Neural cell (in vitro differentiated cells): ENCODE data around the gene ATP9B. TPM values are rescaled to one million over a fixed set of nuclear protein-coding genes. Genes with fewer than 3 reads are reported as not detected.

Experiments used
- H2AFZ ChIP-seq: fragments of 200-600, 300-800 bp; sonication (generic), shearing (Covaris generic); 2 replicates; pipeline ENCODE4 v1.6.0; 2014; ENCODE audit warnings: low read depth, mild to moderate bottlenecking, antibody characterized with exemption, low read length, moderate library complexity
- H3F3A ChIP-seq: fragments of 200-600 bp; shearing (Covaris generic); 2 replicates; pipeline ENCODE4 v1.6.1; 2016; ENCODE audit warnings: mild to moderate bottlenecking, moderate library complexity, mixed read lengths, antibody characterized with exemption, low read length; ENCODE audit not compliant: insufficient read depth, poor library complexity, severe bottlenecking
- H3K27ac ChIP-seq: fragments of 200-600, 300-800 bp; sonication (generic), shearing (Covaris generic); 2 replicates; pipeline ENCODE4 v1.5.1; 2014; ENCODE audit warnings: mild to moderate bottlenecking, low read length, moderate library complexity
- H3K27me3 ChIP-seq: fragments of 300-800, 200-600 bp; sonication (generic), shearing (Covaris generic); 2 replicates; pipeline ENCODE4 v1.6.0; 2014; ENCODE audit warnings: mild to moderate bottlenecking, low read depth, low read length, moderate library complexity; ENCODE audit not compliant: insufficient read depth
- H3K36me3 ChIP-seq: fragments of 300-800, 200-600 bp; sonication (generic), shearing (Covaris generic); 2 replicates; pipeline ENCODE4 v1.5.1; 2014; ENCODE audit warnings: mild to moderate bottlenecking, antibody characterized with exemption, low read length, moderate library complexity; ENCODE audit not compliant: insufficient read depth
- H3K4me2 ChIP-seq: fragments of 300-800, 200-600 bp; sonication (generic), shearing (Covaris generic); 2 replicates; pipeline ENCODE4 v1.6.0; 2014; ENCODE audit warnings: mild to moderate bottlenecking, low read length
- H3K4me3 ChIP-seq: fragments of 300-800, 200-600 bp; sonication (generic), shearing (Covaris generic); 2 replicates; pipeline ENCODE4 v1.5.1; 2014; ENCODE audit warnings: mild to moderate bottlenecking, low read length, moderate library complexity
- H3K79me2 ChIP-seq: fragments of 200-600 bp; shearing (Covaris generic); replicated peaks from 2 replicates; pipeline ENCODE4 v1.6.0; 2014; ENCODE audit warnings: mild to moderate bottlenecking, low read length, moderate library complexity; ENCODE audit not compliant: insufficient read depth
- H3K9ac ChIP-seq: fragments of 300-800, 200-600 bp; sonication (generic), shearing (Covaris generic); 2 replicates; pipeline ENCODE4 v1.6.1; 2016; ENCODE audit warnings: mild to moderate bottlenecking, low read length, mixed read lengths
- H3K9me2 ChIP-seq: fragments of 200-600 bp; shearing (Covaris generic); 2 replicates; pipeline ENCODE4 v1.6.1; 2016; ENCODE audit warnings: mild to moderate bottlenecking, low read length, mixed read lengths; ENCODE audit not compliant: insufficient read depth
- H3K9me3 ChIP-seq: fragments of 200-600, 300-800 bp; sonication (generic), shearing (Covaris generic); 2 replicates; pipeline ENCODE4 v1.6.1; 2016; ENCODE audit warnings: mild to moderate bottlenecking, mixed run types, low read length, moderate library complexity, mixed read lengths
- H4K20me1 ChIP-seq: fragments of 200-600 bp; shearing (Covaris generic); 2 replicates; pipeline ENCODE4 v1.6.1; 2016; ENCODE audit warnings: mild to moderate bottlenecking, mixed run types; ENCODE audit not compliant: insufficient read depth
- CTCF ChIP-seq: fragments of 450-650 bp; IDR thresholded peaks from 2 replicates; pipeline ENCODE4 v1.5.1; 2014; ENCODE audit warnings: antibody characterized with exemption, mild to moderate bottlenecking, moderate library complexity; ENCODE audit not compliant: poor library complexity, severe bottlenecking
- EP300 ChIP-seq: fragments of 450-650 bp; conservative IDR thresholded peaks from 2 replicates; pipeline ENCODE4 v1.6.1; 2014; ENCODE audit warnings: antibody characterized with exemption, mild to moderate bottlenecking, moderate library complexity; ENCODE audit not compliant: poor library complexity, severe bottlenecking
- EZH2 ChIP-seq: fragments of 200-600, 300-800 bp; shearing (Covaris generic), sonication (generic); IDR thresholded peaks from 2 replicates; pipeline ENCODE4 v1.6.1; 2014; ENCODE audit warnings: antibody characterized with exemption, low read length, borderline replicate concordance, mild to moderate bottlenecking; ENCODE audit not compliant: insufficient read depth, poor library complexity, severe bottlenecking
- MXI1 ChIP-seq: fragments of 450-650 bp; conservative IDR thresholded peaks from 2 replicates; pipeline ENCODE4 v1.6.1; 2014; ENCODE audit warnings: antibody characterized with exemption, mild to moderate bottlenecking; ENCODE audit not compliant: poor library complexity, severe bottlenecking
- POLR2AphosphoS5 ChIP-seq: IDR thresholded peaks from 2 replicates; pipeline ENCODE4 v1.6.1; 2012
- RAD21 ChIP-seq: fragments of 450-650 bp; conservative IDR thresholded peaks from 2 replicates; pipeline ENCODE4 v1.6.1; 2014; ENCODE audit warnings: antibody characterized with exemption, mild to moderate bottlenecking, moderate library complexity
- REST ChIP-seq: IDR thresholded peaks from 2 replicates; pipeline ENCODE4 v1.6.1; 2012; ENCODE audit warnings: borderline replicate concordance
- SMC3 ChIP-seq: fragments of 450-650 bp; conservative IDR thresholded peaks from 2 replicates; pipeline ENCODE4 v1.6.1; 2014; ENCODE audit warnings: antibody characterized with exemption, mild to moderate bottlenecking, moderate library complexity; ENCODE audit not compliant: poor library complexity
- TAF1 ChIP-seq: IDR thresholded peaks from 2 replicates; pipeline ENCODE4 v1.6.1; 2012; ENCODE audit warnings: low read depth
- polyA plus RNA-seq: library from polyadenylated mRNA; depleted of rRNA; stranded (reverse); fragments of >200 nt; gene quantifications from 2 replicates; pipeline ENCODE4 v1.2.3, GENCODE V29; 2014

ATP9B gene
- polyA plus RNA-seq, 1 donor from 2014 or later, result 15.4 TPM

- TF ChIP-seq REST (no peak), POLR2AphosphoS5 (no peak), SMC3 (no peak), EZH2 (no peak), TAF1 (no peak), EP300 (no peak), CTCF (no peak), RAD21 (no peak)
- H3K27me3 ChIP-seq, result no peaks in the 10 kb centered on the region
- H3K9me2 ChIP-seq, result no peaks in the 10 kb centered on the region
- H4K20me1 ChIP-seq, result no peaks in the 10 kb centered on the region
- H3K9me3 ChIP-seq, result no peaks in the 10 kb centered on the region
- H3K79me2 ChIP-seq, result no peaks in the 10 kb centered on the region
- no peak overlapping the region for H3K4me3 ChIP-seq
- H3K27ac ChIP-seq, result no peak overlapping the region
- H3K4me2 ChIP-seq, result no peak overlapping the region
- H2AFZ ChIP-seq, result no peak overlapping the region
- peaks cover 3% of the 10 kb centered on the region for H3K36me3 ChIP-seq
- H3K9ac ChIP-seq, result no peak overlapping the region
- H3F3A ChIP-seq, result no peaks in the 10 kb centered on the region
Observed at GRCh38 chr18:79108549-79109215, 39.5 kb downstream of the ATP9B start.

- no peaks in the 10 kb centered on the region for H3F3A ChIP-seq
- no peak overlapping the region for H3K27ac ChIP-seq
- no peak overlapping the region for H3K9ac ChIP-seq
- H3K9me3 ChIP-seq, result no peaks in the 10 kb centered on the region
- H3K27me3 ChIP-seq, result no peaks in the 10 kb centered on the region
- no peaks in the 10 kb centered on the region for H4K20me1 ChIP-seq
- H2AFZ ChIP-seq, result no peak overlapping the region
- no peaks in the 10 kb centered on the region for H3K9me2 ChIP-seq
- H3K4me3 ChIP-seq, result no peak overlapping the region
- no peaks in the 10 kb centered on the region for H3K36me3 ChIP-seq
- H3K4me2 ChIP-seq, result no peak overlapping the region
- no peak for TF ChIP-seq EZH2
- TF ChIP-seq SMC3, result no peak
- TF ChIP-seq RAD21, result no peak
- no peak for TF ChIP-seq EP300
- no peak for TF ChIP-seq TAF1
- no peak for TF ChIP-seq MXI1
- no peak for TF ChIP-seq POLR2AphosphoS5
- TF ChIP-seq REST, result no peak
- TF ChIP-seq CTCF, result no peak
- no peaks in the 10 kb centered on the region for H3K79me2 ChIP-seq
Observed at GRCh38 chr18:79111483-79111882, 42.3 kb downstream of the ATP9B start.
